Measurements from ENCODE around the gene PDCD4.

PDCD4 gene

GRCh38 chr10:110843031-110843430 lies 28.7 kb upstream of the PDCD4 start:
- peak; percentile 47 for DNase-seq

GRCh38 chr10:110843796-110844616 lies 27.7 kb upstream of the PDCD4 start:
- no peak for DNase-seq

GRCh38 chr10:110844617-110844881 lies 27.2 kb upstream of the PDCD4 start:
- DNase-seq: no peak

- DNase-seq: no peak
Observed at GRCh38 chr10:110845192-110845755, 26.5 kb upstream of the PDCD4 start.

- DNase-seq: no peak
Observed at GRCh38 chr10:110845756-110846620, 25.7 kb upstream of the PDCD4 start.

GRCh38 chr10:110847374-110847773 lies 24.4 kb upstream of the PDCD4 start:
- DNase-seq: no peak

- no peak for DNase-seq
Observed at GRCh38 chr10:110848106-110848505, 23.6 kb upstream of the PDCD4 start.

GRCh38 chr10:110850099-110850498 lies 21.6 kb upstream of the PDCD4 start:
- no peak for DNase-seq

- no peak for DNase-seq
Observed at GRCh38 chr10:110851020-110851612, 20.6 kb upstream of the PDCD4 start.

- DNase-seq: peak; percentile 54
Observed at GRCh38 chr10:110852255-110852896, 19.4 kb upstream of the PDCD4 start.

- no peak for DNase-seq
Observed at GRCh38 chr10:110852947-110853346, 18.8 kb upstream of the PDCD4 start.

- DNase-seq: no peak
Observed at GRCh38 chr10:110853921-110854605, 17.7 kb upstream of the PDCD4 start.

GRCh38 chr10:110857265-110858171 lies 14.2 kb upstream of the PDCD4 start:
- DNase-seq: peak; percentile 38

GRCh38 chr10:110858297-110858934 lies 13.3 kb upstream of the PDCD4 start:
- no peak for DNase-seq

GRCh38 chr10:110859206-110859972 lies 12.3 kb upstream of the PDCD4 start:
- DNase-seq: no peak

GRCh38 chr10:110859973-110860376 lies 11.8 kb upstream of the PDCD4 start:
- DNase-seq: no peak

GRCh38 chr10:110860576-110861241 lies 11.0 kb upstream of the PDCD4 start:
- no peak for DNase-seq

- DNase-seq: no peak
Observed at GRCh38 chr10:110861476-110861875, 10.3 kb upstream of the PDCD4 start.

- DNase-seq: no peak
Observed at GRCh38 chr10:110861930-110862649, 9.6 kb upstream of the PDCD4 start.
